ENCODE data around the gene ZFPL1.
"Not testable (repeated sequence)": the region's sequence is repeated elsewhere in the genome, so short reads cannot be mapped to it uniquely, and the experiment has no call there.

The ZFPL1 gene

DNA sequence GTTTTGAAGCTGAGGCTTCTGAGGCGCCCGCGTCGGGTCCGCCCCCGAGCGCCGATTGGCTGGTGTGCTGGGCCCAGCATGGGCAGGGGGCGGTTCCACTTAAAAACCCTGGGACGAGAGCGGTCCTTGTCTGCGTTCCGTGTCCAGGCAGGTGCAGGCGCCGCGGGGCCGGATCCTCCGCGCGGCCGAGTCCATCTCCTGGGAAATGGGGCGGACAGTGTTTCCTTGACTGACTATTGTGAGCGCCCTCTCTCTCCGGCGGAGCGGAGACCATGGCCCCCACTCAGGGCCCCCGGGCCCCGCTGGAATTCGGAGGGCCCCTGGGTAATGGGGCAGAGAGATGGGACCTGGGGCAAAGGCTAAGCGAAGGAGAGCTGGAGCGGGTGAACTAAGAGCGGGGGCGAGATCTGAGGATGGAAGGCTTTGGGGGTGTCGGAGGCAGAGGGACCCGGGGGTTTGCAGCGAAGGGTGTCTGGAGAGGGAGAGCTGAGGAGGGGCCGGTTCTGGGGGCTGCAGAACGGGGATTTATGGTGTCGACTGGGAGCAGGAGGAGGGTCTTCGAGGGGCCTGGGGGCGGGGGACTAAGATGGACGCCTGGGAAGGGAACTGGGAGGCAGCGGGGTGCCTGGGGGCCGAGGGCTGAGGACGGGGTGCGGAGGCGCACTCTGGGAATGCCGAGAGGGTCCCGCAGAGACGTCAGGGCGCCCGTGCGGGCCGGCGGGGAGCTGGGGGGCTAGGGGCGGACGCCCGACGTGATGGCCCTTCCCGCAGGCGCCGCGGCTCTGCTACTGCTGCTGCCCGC is 27.9 kb downstream of the ZFPL1 start, which contains the start of gene TM7SF2:
TSS of gene TM7SF2 (plus strand) at position 129 of the 802 bp plus-strand sequence. CDS start at position 273, 144 bp downstream.
- peak within 1 kb of the TSS; percentile 70 for H3K4me3 ChIP-seq (ENCODE audit: low read length)
- peak; percentile 87 for DNase-seq (ENCODE audit: low read depth, low spot score)

DNA sequence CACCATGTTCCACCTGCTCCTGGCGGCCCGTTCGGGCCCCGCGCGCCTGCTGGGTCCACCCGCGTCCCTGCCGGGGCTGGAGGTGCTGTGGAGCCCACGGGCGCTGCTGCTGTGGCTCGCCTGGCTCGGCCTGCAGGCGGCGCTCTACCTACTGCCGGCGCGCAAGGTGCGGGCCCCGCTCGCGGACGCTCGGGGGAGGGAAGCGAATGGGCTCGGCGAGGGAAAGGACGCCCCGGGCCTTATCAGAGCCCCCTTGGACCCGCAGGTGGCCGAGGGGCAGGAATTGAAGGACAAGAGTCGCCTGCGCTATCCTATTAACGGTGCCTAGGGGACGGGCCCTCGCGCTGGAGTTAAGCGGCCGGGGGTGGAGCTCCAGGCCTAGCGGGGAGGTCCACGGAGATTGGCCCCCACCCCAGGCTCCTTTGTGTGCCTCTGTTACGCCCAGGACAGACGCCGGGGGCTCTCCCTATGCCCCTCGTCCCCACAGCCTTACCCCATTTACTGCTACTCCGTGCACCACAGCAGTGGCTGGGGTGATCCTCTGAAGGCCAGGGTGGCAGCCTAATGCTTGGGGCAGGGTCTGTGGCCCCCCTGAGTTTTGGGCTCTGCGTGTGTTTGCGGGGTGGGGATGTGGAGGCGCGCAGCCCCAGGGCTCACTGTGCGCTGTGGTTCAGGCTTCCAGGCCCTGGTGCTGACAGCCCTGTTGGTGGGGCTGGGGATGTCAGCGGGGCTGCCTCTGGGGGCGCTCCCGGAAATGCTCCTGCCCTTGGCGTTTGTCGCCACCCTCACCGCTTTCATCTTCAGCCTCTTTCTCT is 28.7 kb downstream of the ZFPL1 start:
- DNase-seq (ENCODE audit: low read depth, low spot score): peak; percentile 64

DNA sequence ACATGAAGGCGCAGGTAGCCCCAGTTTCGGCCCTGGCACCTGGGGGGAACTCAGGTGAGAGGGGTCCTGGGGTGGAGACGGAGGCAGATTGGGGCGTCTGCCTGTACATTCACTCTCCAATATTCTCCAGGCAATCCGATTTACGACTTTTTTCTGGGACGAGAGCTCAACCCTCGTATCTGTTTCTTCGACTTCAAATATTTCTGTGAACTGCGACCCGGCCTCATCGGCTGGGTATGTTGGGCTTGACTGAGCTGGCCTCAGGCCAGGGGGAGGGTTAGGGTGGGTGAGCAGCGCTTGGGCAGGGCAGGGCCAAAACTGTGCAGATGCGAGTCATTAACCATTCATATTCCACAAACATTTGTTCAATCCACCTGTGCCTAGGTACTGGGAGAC is 29.3 kb downstream of the ZFPL1 start:
- H3K4me3 ChIP-seq (ENCODE audit: low read length): peak overlapping the region; percentile 70
- no peak for DNase-seq (ENCODE audit: low read depth, low spot score)

More for the DNA sequence above, 28.7 kb downstream of the ZFPL1 start:
- peak overlapping the region; percentile 70 for H3K4me3 ChIP-seq (ENCODE audit: low read length)

DNA sequence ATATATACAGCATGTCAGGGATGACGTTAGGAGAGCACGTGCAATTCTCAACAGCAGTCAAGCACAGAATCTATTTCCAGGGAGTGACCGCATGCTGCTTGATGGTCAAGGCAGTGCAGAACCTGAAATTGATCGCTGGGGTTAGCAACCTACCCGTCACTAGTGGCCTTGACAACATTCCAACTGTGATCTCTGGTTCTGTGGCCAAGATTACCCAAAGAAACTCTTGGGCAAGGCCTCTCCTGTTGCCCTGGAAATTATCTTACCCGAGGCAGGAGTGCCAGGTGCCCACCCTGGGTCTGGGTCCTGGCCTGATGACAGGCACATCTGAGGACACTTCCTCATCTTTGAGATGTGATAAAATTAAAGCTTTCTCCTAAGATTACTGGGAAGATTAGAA is 29.8 kb downstream of the ZFPL1 start:
- no peak overlapping the region for H3K4me3 ChIP-seq (ENCODE audit: low read length)
- DNase-seq (ENCODE audit: low read depth, low spot score): no peak

DNA sequence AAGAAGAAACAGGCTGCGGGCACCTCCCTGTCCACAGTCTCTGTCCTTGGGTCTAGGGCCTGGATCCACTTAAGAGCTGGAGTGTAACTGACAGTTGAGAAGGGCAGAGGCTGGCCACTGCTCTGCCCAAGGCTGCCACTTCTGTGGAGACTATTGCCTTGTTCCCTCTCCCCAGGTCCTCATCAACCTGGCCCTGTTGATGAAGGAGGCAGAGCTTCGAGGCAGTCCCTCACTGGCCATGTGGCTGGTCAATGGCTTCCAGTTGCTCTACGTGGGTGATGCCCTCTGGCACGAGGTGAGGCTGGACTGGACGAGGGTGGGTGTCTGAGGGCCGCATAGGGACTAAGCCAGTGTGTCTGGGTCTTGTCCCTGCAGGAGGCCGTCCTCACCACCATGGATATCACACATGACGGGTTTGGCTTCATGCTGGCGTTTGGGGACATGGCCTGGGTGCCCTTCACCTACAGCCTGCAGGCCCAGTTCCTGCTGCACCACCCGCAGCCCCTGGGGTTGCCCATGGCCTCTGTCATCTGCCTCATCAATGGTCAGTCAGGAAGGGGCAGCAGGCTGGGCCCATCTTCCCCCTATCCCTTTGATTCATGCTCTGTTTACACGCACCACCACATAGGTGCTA is 30.6 kb downstream of the ZFPL1 start:
- DNase-seq (ENCODE audit: low read depth, low spot score): no peak
- no peak overlapping the region for H3K4me3 ChIP-seq (ENCODE audit: low read length)

DNA sequence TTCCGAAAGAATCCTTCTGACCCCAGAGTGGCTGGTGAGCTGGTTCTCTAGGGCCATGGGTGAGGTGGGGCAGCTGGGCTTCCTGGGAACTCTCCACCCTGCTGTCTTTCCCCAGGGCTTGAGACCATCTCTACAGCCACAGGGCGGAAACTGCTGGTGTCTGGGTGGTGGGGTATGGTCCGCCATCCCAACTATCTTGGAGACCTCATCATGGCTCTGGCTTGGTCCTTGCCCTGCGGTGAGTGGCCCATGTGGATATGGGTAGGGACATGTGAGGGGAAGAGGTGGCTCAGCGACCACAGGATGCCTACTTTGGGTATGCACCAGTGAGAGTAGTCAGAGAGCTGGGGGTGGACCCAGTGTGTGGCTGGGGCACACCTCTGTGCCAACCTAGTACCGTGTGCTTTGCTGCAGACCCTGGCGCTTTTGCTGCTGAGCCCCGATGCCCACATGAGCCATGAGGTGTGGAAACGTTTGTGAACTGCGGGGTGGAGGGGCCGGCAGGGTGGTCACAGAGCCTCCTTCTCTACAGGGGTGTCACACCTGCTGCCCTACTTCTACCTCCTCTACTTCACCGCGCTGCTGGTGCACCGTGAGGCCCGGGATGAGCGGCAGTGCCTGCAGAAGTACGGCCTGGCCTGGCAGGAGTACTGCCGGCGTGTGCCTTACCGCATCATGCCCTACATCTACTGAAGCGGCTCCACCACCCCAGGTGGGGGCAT is 31.5 kb downstream of the ZFPL1 start:
- DNase-seq (ENCODE audit: low read depth, low spot score): no peak
- H3K4me3 ChIP-seq (ENCODE audit: low read length): no peak overlapping the region

DNA sequence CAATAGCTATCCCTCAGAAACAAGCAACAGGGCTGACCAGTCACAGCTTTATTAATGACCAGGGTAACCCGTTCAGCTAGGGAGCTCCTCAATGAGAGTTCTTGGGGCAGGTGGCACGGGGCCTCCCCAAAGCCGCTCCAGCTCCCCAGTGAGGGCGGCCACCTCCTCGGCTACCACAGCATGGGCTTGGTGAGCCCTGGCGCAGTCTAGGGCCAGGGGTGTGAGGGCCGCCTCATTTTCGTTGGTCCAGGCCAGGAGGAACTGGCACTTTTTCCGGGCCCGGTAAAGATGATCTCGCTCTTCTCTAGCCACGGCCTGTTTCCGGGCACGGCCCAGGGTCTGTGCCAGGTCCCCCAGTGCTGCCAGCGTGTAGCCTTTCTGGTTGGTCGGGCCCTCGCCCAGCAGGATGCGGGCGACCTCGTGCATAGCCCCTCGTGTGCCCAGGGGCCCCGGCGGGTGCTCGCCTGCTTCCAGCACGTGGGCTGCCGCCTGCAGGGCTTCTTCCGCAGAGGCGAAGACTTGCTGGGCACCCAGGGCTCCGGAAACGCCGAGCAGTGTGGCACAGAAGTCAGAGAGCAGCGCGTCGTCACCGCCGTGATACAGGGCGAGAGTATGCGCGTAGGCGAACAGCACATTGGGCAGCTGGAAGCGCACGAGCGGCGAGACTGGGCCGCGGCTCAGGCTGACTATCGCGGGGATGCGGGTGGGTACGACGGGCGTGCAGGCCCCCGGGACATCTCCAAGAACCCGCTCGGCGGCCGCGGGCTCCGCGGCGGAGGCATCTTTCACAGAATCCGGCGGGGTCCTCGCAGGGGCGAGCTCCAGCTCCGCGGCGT is 32.6 kb downstream of the ZFPL1 start:
- H3K4me3 ChIP-seq (ENCODE audit: low read length): peak overlapping the region; percentile 82
- no peak for DNase-seq (ENCODE audit: low read depth, low spot score)

DNA sequence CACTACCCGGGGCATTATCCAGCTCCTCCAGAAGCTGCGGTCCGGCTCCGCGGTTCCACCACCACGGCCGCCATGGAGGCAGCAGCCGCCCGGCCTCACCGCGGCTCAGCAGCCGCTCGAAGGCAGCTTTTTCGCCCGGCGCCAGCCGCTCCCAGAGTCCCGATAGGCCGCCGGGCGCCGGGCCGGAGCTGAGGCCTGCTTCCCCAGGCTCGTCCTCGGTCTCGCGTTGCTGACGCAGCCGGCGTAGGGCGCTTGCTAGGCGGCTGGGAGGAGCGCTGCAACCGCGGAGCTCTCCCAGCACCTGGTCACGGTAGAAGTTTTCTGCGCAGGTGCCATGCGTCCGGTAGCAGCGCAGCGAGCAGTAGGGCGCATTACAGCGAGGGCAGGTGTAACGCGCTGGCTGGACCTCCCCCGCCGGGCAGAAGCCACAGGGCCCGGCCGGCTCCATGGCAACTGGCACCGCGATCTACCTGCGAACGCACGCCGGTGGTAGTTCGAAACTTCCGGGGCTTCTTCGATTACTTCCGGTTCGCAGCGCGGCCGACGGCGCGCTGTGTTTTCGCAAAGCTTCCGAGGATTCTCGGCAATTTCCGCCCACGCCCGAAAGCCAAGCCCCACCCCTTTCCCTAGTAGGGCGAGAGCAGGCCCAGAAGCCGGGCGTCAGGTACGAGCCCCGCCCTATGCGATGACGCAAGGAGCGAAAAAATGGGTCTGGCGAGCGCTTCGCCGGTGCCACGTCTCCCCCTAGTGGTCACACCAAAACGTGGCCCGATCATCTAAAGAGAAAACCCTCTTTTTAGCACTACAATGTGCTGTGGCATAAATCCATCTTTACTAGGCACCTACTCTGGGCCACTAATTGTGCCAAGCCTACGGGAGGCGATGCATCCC is 33.4 kb downstream of the ZFPL1 start, which contains the start of gene ZNHIT2:
TSS of gene ZNHIT2 (minus strand) at position 496 of the 891 bp plus-strand sequence. CDS start at position 448, 48 bp downstream.
- peak; percentile 98 for DNase-seq (ENCODE audit: low read depth, low spot score)
- H3K4me3 ChIP-seq (ENCODE audit: low read length): peak within 1 kb of the TSS; percentile 82

DNA sequence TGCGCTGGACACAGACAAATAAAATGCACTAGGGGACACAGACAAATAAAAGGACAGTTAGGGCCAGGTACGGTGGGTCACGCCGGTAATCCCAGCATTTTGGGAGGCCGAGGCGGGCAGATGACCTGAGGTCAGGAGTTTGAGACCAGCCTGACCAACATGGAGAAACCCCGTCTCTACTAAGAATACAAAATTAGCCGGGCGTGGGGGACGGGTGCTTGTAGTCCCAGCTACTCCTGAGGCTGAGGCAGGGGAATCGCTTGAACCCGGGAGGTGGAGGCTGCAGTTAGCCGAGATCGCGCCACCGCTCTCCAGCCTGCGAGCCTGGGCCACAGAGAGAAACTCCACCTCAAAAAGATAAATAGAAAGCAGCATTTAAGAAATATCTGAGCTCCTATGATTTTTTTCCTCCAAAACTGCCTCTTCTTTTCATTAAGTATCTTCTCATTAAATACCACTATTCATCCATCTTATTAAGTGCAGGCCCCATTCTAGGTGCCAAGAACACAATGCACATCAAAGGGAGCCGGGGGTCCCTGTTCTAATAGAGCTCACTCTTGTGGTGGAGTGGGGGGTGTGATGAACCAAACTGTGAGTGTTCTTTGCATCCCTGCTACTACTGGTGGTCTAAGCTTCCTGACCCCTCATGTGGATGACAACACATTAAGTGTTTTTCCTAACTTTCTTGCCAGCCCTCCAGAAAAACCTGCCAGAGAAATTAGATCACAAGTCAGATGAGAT is 34.2 kb downstream of the ZFPL1 start:
- peak overlapping the region; percentile 18; the same call in 1 of the 2 replicates for H3K4me3 ChIP-seq (ENCODE audit: low read length)
- DNase-seq (ENCODE audit: low read depth, low spot score): no peak

DNA sequence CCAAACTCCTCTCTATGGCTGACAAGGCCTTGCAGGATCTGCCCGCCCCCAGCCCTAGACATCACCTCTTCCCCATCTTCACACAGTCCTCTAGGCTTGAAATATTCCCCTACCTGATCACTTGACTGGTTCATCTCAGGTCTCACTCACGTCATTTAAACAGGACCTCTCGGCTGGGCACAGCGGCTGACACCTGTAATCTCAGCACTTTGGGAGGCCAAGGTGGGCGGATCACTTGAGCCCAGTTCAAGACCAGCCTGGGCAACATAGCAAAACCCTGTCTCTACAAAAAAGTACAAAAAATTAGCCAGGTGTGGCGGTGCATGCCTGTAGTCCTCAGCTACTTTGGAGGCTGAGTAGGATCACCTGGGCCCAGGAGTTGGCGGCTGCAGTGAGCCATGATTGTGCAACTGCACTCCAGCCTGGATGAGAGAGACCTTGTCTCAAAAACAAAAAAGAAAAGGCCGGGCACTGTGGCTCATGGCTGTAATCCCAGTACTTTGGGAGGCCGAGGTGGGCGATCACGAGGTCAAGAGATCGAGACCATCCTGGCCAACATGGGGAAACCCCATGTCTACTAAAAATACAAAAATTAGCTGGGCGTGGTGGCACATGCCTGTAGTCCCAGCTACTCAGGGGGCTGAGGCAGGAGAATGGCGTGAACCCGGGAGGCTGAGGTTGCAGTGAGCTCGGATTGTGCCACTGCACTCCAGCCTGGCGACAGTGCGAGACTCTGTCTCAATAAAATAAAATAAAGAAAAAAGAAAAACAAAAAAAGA is 35.1 kb downstream of the ZFPL1 start:
- not testable (repeated sequence) for DNase-seq (ENCODE audit: low read depth, low spot score); H3K4me3 ChIP-seq (ENCODE audit: low read length)

DNA sequence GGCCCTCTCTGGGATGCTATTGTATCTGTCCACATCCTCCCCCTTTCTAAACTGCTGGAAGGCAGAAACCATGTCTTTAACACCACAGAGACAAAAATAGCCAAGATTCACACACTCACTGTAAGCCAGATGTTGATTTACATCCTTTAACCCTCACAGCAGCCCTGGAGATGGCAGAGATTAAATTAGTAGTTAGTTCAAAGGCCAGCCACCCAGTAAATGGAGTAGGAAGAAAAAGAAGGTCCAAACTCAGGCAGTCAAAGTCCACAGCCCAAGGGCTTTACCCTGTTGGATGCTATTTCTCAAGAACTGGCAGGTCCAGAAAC is 35.6 kb downstream of the ZFPL1 start:
- H3K4me3 ChIP-seq (ENCODE audit: low read length): no peak overlapping the region
- DNase-seq (ENCODE audit: low read depth, low spot score): no peak

DNA sequence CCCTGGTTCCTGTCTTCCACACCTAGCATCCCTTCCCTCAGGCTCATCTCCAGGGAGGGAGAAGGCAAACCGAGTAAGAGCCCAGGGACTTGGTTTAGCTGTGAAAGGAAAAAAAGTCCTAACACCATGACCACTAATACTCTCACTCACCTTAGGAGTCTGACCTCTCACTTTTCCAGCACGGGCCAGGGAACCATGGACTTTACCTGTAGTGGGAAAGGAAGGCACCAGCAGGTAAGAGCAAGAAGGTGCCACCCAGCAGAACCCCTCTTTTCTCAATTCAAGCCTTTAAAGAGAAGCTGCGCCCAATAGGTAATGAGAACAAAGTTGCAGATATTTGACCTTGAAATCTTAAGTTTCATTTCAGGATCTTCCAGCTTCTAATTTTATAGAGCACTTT is 36.8 kb downstream of the ZFPL1 start:
- no peak for DNase-seq (ENCODE audit: low read depth, low spot score)

DNA sequence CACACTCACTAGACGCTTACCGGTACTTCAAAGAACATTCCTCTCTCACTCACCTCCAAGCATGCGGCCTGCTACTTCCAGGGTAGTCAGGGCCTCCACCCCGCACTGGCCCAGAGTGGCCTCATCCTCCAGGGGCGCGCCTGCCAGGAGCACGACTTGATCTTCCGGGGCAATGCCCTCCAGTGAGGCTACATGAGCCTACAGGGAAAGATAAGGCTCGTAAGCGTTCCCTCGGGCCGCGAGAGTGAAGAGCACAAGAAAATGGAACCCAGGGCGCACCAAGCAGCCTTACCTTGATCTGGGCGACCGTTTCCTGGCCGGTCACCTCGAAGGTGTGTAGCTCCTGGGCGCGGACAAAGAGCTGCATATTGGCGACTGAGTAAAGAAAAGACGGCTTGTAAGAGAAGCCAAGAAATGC is 37.4 kb downstream of the ZFPL1 start:
- no peak for DNase-seq (ENCODE audit: low read depth, low spot score)
- H3K4me3 ChIP-seq (ENCODE audit: low read length): peak overlapping the region; percentile 100

More for the DNA sequence above, 36.8 kb downstream of the ZFPL1 start:
- H3K4me3 ChIP-seq (ENCODE audit: low read length): peak overlapping the region; percentile 100

DNA sequence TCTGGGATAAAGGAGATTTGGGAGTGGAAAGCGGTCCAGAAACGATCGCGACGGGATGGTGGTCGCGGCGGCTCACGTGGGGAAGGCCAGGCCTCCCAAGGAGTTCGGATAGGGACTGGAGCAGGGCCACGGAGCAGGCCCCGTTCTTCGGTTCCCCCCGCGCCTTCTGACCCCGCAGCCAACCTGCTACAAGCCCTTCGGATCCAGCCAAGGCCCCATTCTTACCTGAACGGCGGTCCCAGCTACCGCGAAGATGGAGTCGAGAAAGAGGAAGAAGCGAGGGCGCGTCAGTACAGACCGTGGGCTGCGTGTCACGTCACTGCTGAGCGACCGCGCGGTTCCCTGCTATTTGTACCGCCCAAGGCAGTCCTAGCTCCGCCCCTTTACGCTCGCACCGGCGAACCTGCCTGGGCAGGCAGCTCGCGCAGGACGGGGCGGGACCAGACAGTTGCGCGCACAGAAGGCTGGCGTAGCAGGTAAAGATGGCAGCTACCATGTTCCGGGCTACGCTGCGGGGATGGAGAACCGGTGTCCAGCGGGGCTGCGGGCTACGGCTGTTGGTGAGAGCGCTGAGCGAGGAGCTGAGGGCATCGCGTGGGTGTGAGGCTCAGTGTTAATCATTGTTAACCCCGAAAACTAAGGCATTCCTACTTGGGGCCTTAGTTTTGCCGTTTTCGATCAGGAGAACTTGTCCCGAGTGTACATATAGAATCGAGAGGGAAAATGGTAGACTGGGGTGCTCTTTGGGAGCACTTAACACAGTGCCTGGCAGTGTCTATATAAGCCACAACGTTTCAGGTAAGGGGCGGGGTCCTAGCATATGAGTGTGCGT is 38.1 kb downstream of the ZFPL1 start, which contains the start of the genes FAU and MRPL49:
TSS of gene FAU (minus strand) at position 270 of the 832 bp plus-strand sequence. CDS start 321 bp downstream, outside the sequence.
TSS of gene MRPL49 (plus strand) at position 457 of the 832 bp plus-strand sequence. CDS start at position 483, 26 bp downstream.
- H3K4me3 ChIP-seq (ENCODE audit: low read length): peak within 1 kb of the TSS; percentile 100
- DNase-seq (ENCODE audit: low read depth, low spot score): peak; percentile 97
